H9 (cell line): ENCODE results near the gene PEPD. TPM values are rescaled to one million over a fixed set of nuclear protein-coding genes. Genes with fewer than 3 reads are reported as not detected.

Source experiments
- DNase-seq: peaks from one replicate; pipeline ENCODE4 v3.0.0-alpha.2; 2017
- H2AFZ ChIP-seq: one replicate; pipeline ENCODE4 v1.6.1; 2013; ENCODE audit warnings: mild to moderate bottlenecking, low read length, control low read depth, moderate library complexity
- H2AK5ac ChIP-seq: 2 replicates; pipeline ENCODE4 v1.6.1; 2013; ENCODE audit warnings: low read length, control low read depth, mixed read lengths; ENCODE audit not compliant: insufficient read length
- H2BK120ac ChIP-seq: one replicate; pipeline ENCODE4 v1.6.1; 2013; ENCODE audit warnings: low read depth, mild to moderate bottlenecking, low read length, control low read depth, inconsistent platforms; ENCODE audit not compliant: poor library complexity, severe bottlenecking
- H2BK12ac ChIP-seq: 2 replicates; pipeline ENCODE4 v1.6.1; 2013; ENCODE audit warnings: low read length, control low read depth, mixed read lengths, low read depth; ENCODE audit not compliant: insufficient read length
- H2BK15ac ChIP-seq: 2 replicates; pipeline ENCODE4 v1.6.1; 2013; ENCODE audit warnings: low read depth, low read length, control low read depth
- H2BK20ac ChIP-seq: one replicate; pipeline ENCODE4 v1.6.1; 2013; ENCODE audit warnings: low read depth, mild to moderate bottlenecking, low read length, control low read depth, inconsistent platforms; ENCODE audit not compliant: poor library complexity, severe bottlenecking
- H2BK5ac ChIP-seq: 2 replicates; pipeline ENCODE4 v1.6.1; 2013; ENCODE audit warnings: low read length, control low read depth, mixed read lengths; ENCODE audit not compliant: insufficient read length
- H3K14ac ChIP-seq: 2 replicates; pipeline ENCODE4 v1.6.1; 2013; ENCODE audit warnings: low read length, control low read depth; ENCODE audit not compliant: insufficient read depth
- H3K18ac ChIP-seq: 2 replicates; pipeline ENCODE4 v1.6.1; 2013; ENCODE audit warnings: low read depth, mild to moderate bottlenecking, mixed read lengths, low read length, control low read depth; ENCODE audit not compliant: insufficient read length
- H3K23ac ChIP-seq: 2 replicates; pipeline ENCODE4 v1.6.1; 2013; ENCODE audit warnings: low read length, control low read depth, mixed read lengths, low read depth; ENCODE audit not compliant: insufficient read length
- H3K23me2 ChIP-seq: 2 replicates; pipeline ENCODE4 v1.6.1; 2013; ENCODE audit warnings: low read depth, mild to moderate bottlenecking, mixed read lengths, low read length, control low read depth; ENCODE audit not compliant: insufficient read length, poor library complexity, severe bottlenecking
- H3K27ac ChIP-seq: 2 replicates; pipeline ENCODE4 v1.5.1; 2013; ENCODE audit warnings: low read length, control low read depth, mixed read lengths, low read depth; ENCODE audit not compliant: insufficient read length
- H3K27me3 ChIP-seq: 2 replicates; pipeline ENCODE4 v1.6.1; 2013; ENCODE audit warnings: low read length, control low read depth, inconsistent platforms; ENCODE audit not compliant: insufficient read depth
- H3K4ac ChIP-seq: 2 replicates; pipeline ENCODE4 v1.6.1; 2013; ENCODE audit warnings: low read depth, mild to moderate bottlenecking, control low read depth, inconsistent platforms, low read length, moderate library complexity
- H3K4me1 ChIP-seq: 2 replicates; pipeline ENCODE4 v1.6.1; 2013; ENCODE audit warnings: low read length, control low read depth, inconsistent platforms; ENCODE audit not compliant: insufficient read depth
- H3K4me2 ChIP-seq: 2 replicates; pipeline ENCODE4 v1.6.1; 2013; ENCODE audit warnings: low read length, control low read depth, mixed read lengths; ENCODE audit not compliant: insufficient read length, insufficient read depth
- H3K56ac ChIP-seq: 2 replicates; pipeline ENCODE4 v1.6.1; 2013; ENCODE audit warnings: low read depth, mild to moderate bottlenecking, mixed read lengths, low read length, control low read depth; ENCODE audit not compliant: insufficient read length
- H3K79me1 ChIP-seq: 2 replicates; pipeline ENCODE4 v1.6.1; 2013; ENCODE audit warnings: low read depth, mild to moderate bottlenecking, moderate library complexity, low read length, control low read depth, inconsistent platforms; ENCODE audit not compliant: insufficient read depth, poor library complexity, severe bottlenecking
- H3K79me2 ChIP-seq: 2 replicates; pipeline ENCODE4 v1.6.1; 2013; ENCODE audit warnings: low read length, control low read depth, inconsistent platforms; ENCODE audit not compliant: insufficient read depth
- H3K9ac ChIP-seq: 2 replicates; pipeline ENCODE4 v1.6.1; 2013; ENCODE audit warnings: low read length, control low read depth, mixed read lengths; ENCODE audit not compliant: insufficient read length; ENCODE audit errors: extremely low read depth
- H3K9me3 ChIP-seq: one replicate; pipeline ENCODE4 v1.6.1; 2013; ENCODE audit warnings: low read depth, low read length, inconsistent platforms; ENCODE audit not compliant: control insufficient read depth
- H3T11ph ChIP-seq: one replicate; pipeline ENCODE4 v1.6.1; 2013; ENCODE audit warnings: mild to moderate bottlenecking, low read length, control low read depth, inconsistent platforms
- H4K20me1 ChIP-seq: one replicate; pipeline ENCODE4 v1.6.1; 2013; ENCODE audit not compliant: control insufficient read depth, insufficient read length, insufficient read depth
- H4K5ac ChIP-seq: 2 replicates; pipeline ENCODE4 v1.6.1; 2013; ENCODE audit warnings: low read depth, mild to moderate bottlenecking, mixed read lengths, low read length, control low read depth; ENCODE audit not compliant: insufficient read length
- H4K8ac ChIP-seq: replicated peaks from 2 replicates; pipeline ENCODE4 v1.6.1; 2013; ENCODE audit warnings: low read length, control low read depth, mixed read lengths, low read depth; ENCODE audit not compliant: insufficient read length
- H4K91ac ChIP-seq: 2 replicates; pipeline ENCODE4 v1.6.1; 2013; ENCODE audit warnings: low read depth, mild to moderate bottlenecking, moderate library complexity, mixed read lengths, low read length, control low read depth; ENCODE audit not compliant: insufficient read length
- H3K27ac Mint-ChIP-seq, 3 experiments: 2 replicates in 2 of 3; 3 replicates in 1 of 3; pipeline ENCODE4 v1.8.0; 2020 to 2021; ENCODE audit warnings: mixed read lengths in 3 of 3, mild to moderate bottlenecking in 1 of 3, moderate library complexity in 1 of 3
- H3K27me3 Mint-ChIP-seq: 2 replicates; pipeline ENCODE4 v1.8.0; 2021; ENCODE audit warnings: low read depth, mild to moderate bottlenecking, moderate library complexity, mixed read lengths
- H3K36me3 Mint-ChIP-seq, 3 experiments: 2 replicates in 2 of 3; 3 replicates in 1 of 3; pipeline ENCODE4 v1.8.0; 2020 to 2021; ENCODE audit warnings: low read depth in 3 of 3, mixed read lengths in 3 of 3; ENCODE audit not compliant: insufficient read depth in 1 of 3
- H3K4me1 Mint-ChIP-seq, 2 experiments: 2 replicates each; pipeline ENCODE4 v1.8.0; 2020; ENCODE audit warnings: mixed read lengths in 2 of 2
- H3K4me3 Mint-ChIP-seq, 2 experiments: 2 replicates in 1 of 2; 3 replicates in 1 of 2; pipeline ENCODE4 v1.8.0; 2020 to 2021; ENCODE audit warnings: mild to moderate bottlenecking in 2 of 2, mixed read lengths in 2 of 2, moderate library complexity in 1 of 2
- H3K9me3 Mint-ChIP-seq, 2 experiments: 2 replicates in 1 of 2; 3 replicates in 1 of 2; pipeline ENCODE4 v1.8.0; 2020; ENCODE audit warnings: mild to moderate bottlenecking in 2 of 2, mixed read lengths in 2 of 2, moderate library complexity in 1 of 2
- CTCF ChIP-seq: fragments of 200-600 bp; sonication (generic); conservative IDR thresholded peaks from 3 replicates; pipeline ENCODE4 v1.8.0; 2021; ENCODE audit warnings: antibody characterized with exemption, mild to moderate bottlenecking
- WGBS: extraction: QIAGEN DNeasy Blood & Tissue Kit; methylation state at CpG from one replicate; pipeline ENCODE4 v1.1.7; 2013; ENCODE audit warnings: missing lambda C conversion rate, low lambda C conversion rate, mixed read lengths; ENCODE audit not compliant: insufficient read length; ENCODE audit errors: extremely low coverage; 5-methylcytosine and 5-hydroxymethylcytosine counted together
- total RNA-seq: library from RNA; stranded (reverse); gene quantifications from 2 replicates; pipeline ENCODE4 v1.2.1, GENCODE V29; 2021

The PEPD gene
- total RNA-seq, 1 experiment from 2014 or later, result 52.8 TPM

GRCh38 chr19:33426621-33427361, 94.8 kb downstream of the PEPD start:
- no peak overlapping the region for H3K4ac ChIP-seq
- no peak overlapping the region for H3K56ac ChIP-seq
- no peak overlapping the region for H3K23ac ChIP-seq
- no CpG with 5 or more reads among the region's 24 CpGs for WGBS
- H3K14ac ChIP-seq, result no peak overlapping the region; the same call in 1 of the 2 replicates
- H2BK5ac ChIP-seq, result no peak overlapping the region
- peaks cover 0 to 3% (median 0%) of the 10 kb centered on the region in 3 experiments; a peak in 1 of 7 replicates for H3K36me3 Mint-ChIP-seq
- H3K27me3 Mint-ChIP-seq, result no peaks in the 10 kb centered on the region
- H3K4me3 Mint-ChIP-seq, result no peak overlapping the region
- no peak overlapping the region for H3K18ac ChIP-seq
- H3K9me3 ChIP-seq, result no peaks in the 10 kb centered on the region
- no peak overlapping the region for H4K5ac ChIP-seq
- H4K91ac ChIP-seq, result no peak overlapping the region
- H3T11ph ChIP-seq, result no peak overlapping the region
- no peak overlapping the region for H4K8ac ChIP-seq
- H3K27ac Mint-ChIP-seq, result no peak overlapping the region
- H3K9ac ChIP-seq, result no peak overlapping the region
- no peak overlapping the region for H2BK15ac ChIP-seq
- H2AFZ ChIP-seq, result no peak overlapping the region
- no peak for DNase-seq
- no peak overlapping the region for H3K27ac ChIP-seq
- no peak overlapping the region for H2BK20ac ChIP-seq
- no peak overlapping the region for H3K4me2 ChIP-seq
- no peaks in the 10 kb centered on the region for H4K20me1 ChIP-seq
- H3K79me1 ChIP-seq, result no peaks in the 10 kb centered on the region
- H2AK5ac ChIP-seq, result no peak overlapping the region
- no peak for TF ChIP-seq CTCF
- H3K9me3 Mint-ChIP-seq, result no peaks in the 10 kb centered on the region
- H3K4me1 Mint-ChIP-seq, result peaks cover 0 to 2% of the 10 kb centered on the region in 2 experiments; a peak in 1 of 4 replicates
- H3K27me3 ChIP-seq, result no peaks in the 10 kb centered on the region
- H2BK12ac ChIP-seq, result no peak overlapping the region
- no peaks in the 10 kb centered on the region for H3K23me2 ChIP-seq
- H2BK120ac ChIP-seq, result no peak overlapping the region
- no peaks in the 10 kb centered on the region for H3K4me1 ChIP-seq
- H3K79me2 ChIP-seq, result no peaks in the 10 kb centered on the region
